RPMI8226 (cell line): ENCODE measurements around the gene RNF103.
"Not testable (repeated sequence)": the region's sequence is repeated elsewhere in the genome, so short reads cannot be mapped to it uniquely, and the experiment has no call there.

Experiments used
- DNase-seq: peaks from one replicate; pipeline ENCODE4 v3.0.0-alpha.2; 2015

The RNF103 gene

DNA sequence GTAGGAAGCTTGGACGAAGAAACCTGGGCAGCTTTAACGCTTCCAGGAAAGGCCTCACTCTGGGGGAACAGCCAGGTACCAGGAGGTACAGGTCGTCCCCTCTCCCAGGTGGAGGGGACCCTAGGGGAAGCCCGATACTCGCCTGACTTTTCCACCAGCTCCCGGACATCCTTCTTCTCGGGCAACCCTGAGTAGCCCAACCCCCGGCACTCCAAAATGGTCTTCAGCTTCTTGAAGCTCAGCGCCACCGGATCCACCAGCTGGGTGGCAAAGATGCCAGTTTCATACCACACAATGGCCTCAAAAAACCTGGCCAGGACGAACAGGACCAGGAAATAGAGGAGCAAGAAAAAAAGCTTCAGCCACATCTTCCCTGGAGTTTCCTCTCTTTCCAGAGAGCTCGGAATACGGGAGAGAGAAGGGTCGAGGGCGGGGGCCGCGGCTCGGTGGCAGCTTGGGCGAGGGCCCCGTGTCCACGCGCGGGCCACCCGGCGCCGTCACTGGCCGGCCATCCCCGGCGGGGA lies 1.1 kb downstream of the RNF103 start:
- DNase-seq, result peak; percentile 62

- no peak for DNase-seq
Measured at GRCh38 chr2:86621280-86621943, 2.3 kb downstream of the RNF103 start.

GRCh38 chr2:86617738-86618137 lies 5.9 kb downstream of the RNF103 start:
- DNase-seq, result no peak

- no peak for DNase-seq
Measured at GRCh38 chr2:86617153-86617552, 6.5 kb downstream of the RNF103 start.

DNA sequence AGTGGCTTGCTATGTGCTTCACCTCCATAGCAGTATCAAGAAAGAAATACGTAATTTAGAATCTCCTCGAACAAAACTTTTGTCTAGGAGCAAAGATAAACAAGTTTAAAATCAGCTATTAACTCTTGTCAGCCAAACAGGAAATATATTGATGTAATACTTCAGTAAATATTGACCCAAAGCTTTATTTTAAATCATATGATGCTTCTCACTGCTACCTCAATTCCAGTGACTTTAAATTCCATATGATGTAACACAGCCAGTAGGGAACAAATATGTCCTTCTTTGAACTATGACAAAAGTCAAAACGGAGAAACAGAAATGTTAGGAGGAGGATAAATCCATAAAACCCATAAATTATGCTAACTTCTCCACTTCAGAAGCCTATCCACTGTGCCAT lies 7.2 kb downstream of the RNF103 start:
- DNase-seq, result no peak

DNA sequence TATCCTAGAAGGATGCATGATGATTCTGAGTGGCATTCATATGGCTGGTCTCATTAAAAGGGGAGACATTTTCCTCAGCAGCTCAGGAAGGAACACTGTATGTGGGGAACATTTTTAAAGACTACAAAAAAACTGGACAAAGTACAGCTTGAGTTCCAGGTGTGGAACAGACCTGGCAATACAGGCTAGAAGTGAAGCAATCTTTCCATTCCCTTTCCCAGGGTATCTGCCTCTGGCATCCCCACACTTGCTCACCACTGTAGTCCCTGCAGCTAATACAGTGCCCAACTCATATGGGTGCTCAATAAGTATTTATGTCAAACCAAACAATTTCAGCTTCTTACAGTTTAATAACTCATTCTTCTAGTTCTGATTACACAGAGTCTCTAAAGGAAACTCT lies 8.1 kb downstream of the RNF103 start:
- DNase-seq, result no peak

- DNase-seq, result no peak
Measured at GRCh38 chr2:86613515-86613914, 10.2 kb downstream of the RNF103 start.

DNA sequence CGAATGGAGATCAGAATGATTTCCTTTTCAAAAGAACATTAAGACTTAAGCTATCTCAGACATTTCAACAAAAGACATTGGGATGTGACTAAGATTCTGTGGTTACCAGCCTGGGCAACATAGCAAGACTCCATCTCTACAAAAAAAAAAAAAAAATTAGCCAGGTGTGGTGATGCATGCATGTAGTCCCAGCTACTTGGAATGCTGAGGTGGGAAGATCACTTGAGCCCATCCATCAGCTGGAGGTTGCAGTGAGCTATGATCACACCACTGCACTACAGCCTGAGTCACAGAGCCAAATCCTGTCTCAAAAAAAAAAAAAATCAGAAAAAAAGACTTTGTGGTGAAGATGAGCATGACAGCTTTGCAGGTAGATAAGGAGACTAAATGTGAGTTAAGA lies 12.8 kb downstream of the RNF103 start:
- DNase-seq, result no peak

GRCh38 chr2:86608832-86609410 lies 14.7 kb downstream of the RNF103 start:
- no peak for DNase-seq

DNA sequence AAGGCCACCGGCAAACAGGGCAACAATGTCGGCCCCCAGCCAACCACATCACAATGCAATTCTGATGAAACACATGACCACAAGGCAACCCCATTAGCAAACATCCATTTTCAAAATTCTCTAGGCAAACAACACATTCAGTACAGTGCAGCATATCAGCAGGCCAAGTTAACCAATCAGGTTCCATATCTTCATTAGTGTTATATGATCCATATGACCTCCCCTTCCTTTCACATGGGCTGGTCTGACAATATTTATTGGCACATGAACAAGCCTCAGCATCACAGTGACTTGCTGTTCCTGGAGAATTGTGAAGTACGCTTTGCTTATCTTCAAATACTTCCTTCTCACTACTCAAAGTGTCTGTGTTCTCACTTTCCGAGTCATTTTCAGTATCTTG lies 19.8 kb downstream of the RNF103 start:
- no peak for DNase-seq

- DNase-seq, result no peak
Measured at GRCh38 chr2:86598966-86599365, 24.7 kb downstream of the RNF103 start.

GRCh38 chr2:86596118-86596517 lies 27.5 kb downstream of the RNF103 start:
- no peak for DNase-seq

DNA sequence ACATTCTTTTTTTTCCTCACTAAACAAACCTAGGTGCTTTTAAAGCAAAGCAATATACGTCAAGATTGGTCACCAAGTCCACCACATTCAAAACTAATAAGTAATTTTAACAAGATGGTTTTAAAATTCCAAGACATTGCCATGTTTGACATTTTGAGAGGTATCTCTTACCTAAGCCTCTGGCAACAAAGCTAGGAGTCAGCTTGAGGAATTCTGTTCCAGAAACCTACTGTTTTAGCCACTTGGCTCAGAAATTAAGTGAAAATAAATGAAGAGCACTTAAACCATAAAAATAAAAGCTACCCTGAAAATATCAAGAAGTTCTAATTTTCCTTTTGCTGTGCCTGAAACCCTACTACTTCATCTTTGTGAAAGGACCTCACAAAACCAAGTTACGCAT lies 30.4 kb downstream of the RNF103 start:
- DNase-seq, result no peak

DNA sequence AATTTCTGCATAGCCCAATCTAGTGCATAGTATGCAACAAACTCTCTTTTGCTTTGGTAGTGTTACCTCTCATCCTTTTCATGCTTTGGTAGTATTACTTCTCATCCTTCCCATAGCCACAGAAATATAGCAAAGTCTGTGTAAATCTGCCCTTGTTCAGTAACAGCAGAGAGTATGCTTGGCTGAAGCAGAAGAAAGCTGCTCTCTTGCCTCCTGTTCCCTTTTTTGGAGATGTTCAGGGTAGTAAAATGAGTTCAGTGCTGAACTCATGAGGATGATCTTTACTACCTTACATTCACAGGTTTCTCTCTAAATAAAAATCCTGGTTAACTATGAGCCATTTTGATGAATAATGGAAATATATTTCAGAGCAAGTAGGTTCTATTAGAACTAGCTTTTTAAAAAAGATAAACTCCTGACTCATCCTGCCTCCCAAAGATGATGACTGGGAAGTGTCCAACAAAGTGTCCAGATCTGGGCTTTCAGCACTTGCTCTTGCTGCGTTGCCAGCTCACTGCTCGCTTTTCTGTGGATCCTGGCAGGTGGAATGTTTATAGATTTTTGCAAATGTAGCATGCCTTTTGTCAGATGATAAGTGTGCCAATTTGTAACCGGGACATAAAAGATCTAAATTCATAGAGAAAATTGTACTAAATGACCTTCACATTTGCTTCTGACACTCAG lies 31.0 kb downstream of the RNF103 start:
- no peak for DNase-seq

DNA sequence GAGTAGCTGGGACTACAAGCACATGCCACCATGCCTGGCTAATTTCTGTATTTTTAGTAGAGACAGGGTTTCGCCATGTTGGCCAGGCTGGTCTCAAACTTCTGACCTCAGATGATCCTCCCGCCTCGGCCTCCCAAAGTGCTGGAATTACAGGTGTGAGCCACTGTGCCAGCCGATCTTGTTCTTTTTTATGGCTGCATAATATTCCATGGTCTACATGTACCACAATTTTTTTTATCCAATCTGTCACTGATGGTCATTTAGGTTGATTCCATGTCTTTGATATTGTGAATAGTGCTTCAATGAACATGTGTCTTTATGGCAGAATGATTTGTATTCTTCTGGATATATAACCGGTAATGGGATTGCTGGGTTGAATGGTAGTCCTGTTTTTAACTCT lies 34.0 kb downstream of the RNF103 start:
- DNase-seq, result not testable (repeated sequence)

DNA sequence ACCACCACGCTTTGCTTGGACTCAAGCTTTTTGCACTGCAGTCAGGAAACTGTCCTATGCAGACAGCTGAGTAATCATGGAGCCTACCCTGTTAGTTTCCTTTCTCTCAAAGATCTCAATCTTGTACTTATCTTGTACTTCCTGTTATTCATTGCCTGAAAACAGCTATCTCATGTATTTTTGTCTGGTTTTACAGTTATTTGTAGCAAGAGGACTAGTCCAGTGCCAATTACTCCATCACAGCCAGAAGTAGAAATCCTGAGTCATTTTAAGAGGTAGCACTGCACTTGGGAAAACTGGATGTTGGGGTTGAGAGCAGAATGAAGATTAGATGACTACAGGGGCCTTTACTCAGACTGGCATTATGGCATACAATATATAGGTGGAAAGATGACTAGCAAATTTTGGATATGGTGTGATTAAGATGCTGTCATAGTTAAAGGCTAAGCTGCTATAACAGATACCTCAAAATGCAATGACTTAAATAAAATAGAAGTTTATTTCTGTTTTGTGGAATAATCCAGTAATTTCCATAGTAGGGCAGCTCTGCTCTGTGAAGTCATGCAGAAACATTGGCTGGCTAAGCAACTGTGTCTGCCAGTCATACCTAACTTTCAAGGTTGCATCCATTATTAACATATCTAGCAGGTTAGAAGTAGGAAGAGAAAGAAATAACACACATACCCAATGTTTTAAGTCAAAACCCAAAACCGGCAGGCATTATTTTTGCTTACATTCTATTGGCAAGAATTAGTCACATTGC lies 39.3 kb downstream of the RNF103 start:
- DNase-seq, result peak; percentile 64

GRCh38 chr2:86580560-86580959 lies 43.1 kb downstream of the RNF103 start:
- no peak for DNase-seq

GRCh38 chr2:86577817-86578456 lies 45.7 kb downstream of the RNF103 start:
- no peak for DNase-seq

- no peak for DNase-seq
Measured at GRCh38 chr2:86570059-86570458, 53.6 kb downstream of the RNF103 start.

- no peak for DNase-seq
Measured at GRCh38 chr2:86566821-86567190, 56.9 kb downstream of the RNF103 start.

DNA sequence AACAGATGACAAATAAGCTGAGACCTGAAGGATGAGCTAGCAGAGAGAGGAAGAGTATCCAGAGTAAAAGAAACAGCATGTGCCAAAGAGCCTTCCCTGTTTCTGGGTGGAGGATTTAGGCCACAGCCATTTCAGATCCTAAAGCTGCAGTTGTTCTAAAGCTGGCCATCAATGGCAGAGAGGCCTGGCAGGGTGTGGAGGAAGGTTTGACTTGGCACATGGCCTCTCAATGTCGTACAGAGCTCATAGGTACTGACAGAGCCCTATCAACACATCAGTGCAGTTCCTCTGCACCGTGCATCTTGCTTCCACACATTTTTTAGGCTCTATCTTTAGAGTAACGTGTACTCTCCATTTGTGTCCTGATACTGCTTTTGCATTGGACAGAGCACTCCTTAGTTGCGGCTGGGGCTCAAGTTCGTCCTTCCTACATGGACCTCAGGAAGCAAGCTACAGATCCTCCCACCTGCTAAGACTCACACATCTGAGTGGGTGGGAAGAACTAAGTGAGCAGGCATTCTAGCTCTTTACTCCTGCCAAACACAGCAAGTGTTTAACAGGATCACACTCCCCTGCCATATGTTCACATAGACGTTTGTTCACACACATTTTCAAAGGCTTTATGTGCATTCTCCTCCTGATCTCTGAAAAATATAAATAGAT lies 57.4 kb downstream of the RNF103 start:
- DNase-seq, result no peak

DNA sequence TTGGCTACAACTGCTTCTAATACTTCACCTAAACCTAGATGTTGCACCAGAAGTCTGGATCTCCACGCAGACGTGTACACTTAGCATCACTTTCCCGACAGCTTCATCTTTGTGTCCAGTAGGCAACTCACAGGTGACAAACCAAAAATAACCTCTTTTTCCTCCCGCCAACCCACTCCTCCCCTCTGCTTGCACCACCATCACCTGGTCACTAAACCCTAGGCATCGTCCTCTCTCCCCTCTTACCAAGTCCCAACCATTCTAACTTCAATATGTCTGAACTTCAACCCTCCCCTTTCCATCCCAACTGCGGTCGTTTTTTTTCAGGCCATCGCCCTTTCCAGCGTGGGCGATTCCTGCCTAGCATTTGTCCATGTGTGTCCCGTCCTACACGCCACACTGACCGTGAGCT lies 60.0 kb downstream of the RNF103 start:
- DNase-seq, result no peak
